Measurements from ENCODE around the gene GHRL.

Gene GHRL

GRCh38 chr3:10311710-10312109 is 19.0 kb upstream of the GHRL start:
- no peak for DNase-seq (ENCODE audit: extremely low read depth, insufficient read length)
- H3K27me3 ChIP-seq (replicated peaks; ENCODE audit: control insufficient read depth, insufficient read depth, low read length), result no peaks in the 10 kb centered on the region
- peaks cover 31% of the 10 kb centered on the region for H3K36me3 ChIP-seq (ENCODE audit: control insufficient read depth, insufficient read depth, low read length)
- no peak for TF ChIP-seq CTCF (IDR thresholded peaks at IDR 0.05; ENCODE audit: insufficient read depth, low read length, poor library complexity, severe bottlenecking)
- no peak overlapping the region for H3K4me3 ChIP-seq (replicated peaks; ENCODE audit: low read depth, low read length)

DNA sequence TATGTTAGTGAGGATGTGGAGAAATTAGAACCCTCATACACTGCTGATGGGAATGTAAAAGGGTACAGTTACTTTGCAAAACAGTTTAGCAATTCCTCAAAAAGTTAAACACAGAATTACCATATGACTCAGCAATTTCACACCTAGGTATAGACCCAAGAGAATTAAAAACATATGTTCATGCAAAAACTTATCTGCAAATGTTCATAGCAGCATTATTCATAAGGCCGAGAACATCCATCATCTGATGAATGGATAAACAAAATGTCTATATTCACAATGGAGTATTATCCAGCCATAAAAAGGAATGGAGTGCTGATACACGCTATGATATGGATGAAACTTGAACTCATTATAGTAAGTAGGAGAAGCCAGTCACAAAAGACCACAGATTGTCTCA is 17.8 kb upstream of the GHRL start:
- DNase-seq (ENCODE audit: extremely low read depth, insufficient read length), result no peak
- H3K36me3 ChIP-seq (ENCODE audit: control insufficient read depth, insufficient read depth, low read length), result peaks cover 29% of the 10 kb centered on the region
- TF ChIP-seq CTCF (IDR thresholded peaks at IDR 0.05; ENCODE audit: insufficient read depth, low read length, poor library complexity, severe bottlenecking), result no peak

DNA sequence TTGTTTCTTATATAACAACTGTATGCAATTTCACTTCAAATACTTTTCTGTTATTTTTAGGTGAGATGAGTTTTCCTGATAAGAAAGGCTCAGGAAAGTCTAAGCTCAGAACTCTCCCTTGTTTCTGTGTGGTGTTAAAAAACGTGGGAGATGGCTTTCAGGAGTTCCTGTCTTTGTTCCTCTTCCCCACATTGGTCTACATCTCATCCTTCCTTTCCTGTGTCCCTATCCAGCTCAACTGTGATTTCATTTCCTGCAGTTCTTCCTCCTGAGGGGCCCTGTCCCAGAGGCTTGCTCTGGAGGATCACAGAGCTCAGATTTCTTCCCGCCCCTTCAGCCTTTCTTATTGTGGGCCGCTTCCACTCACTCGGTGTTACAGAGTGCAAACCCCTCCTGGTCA is 17.0 kb upstream of the GHRL start:
- H3K27me3 ChIP-seq (replicated peaks; ENCODE audit: control insufficient read depth, insufficient read depth, low read length), result no peaks in the 10 kb centered on the region
- H3K36me3 ChIP-seq (ENCODE audit: control insufficient read depth, insufficient read depth, low read length), result peaks cover 29% of the 10 kb centered on the region
- H3K4me3 ChIP-seq (replicated peaks; ENCODE audit: low read depth, low read length), result no peak overlapping the region
- DNase-seq (ENCODE audit: extremely low read depth, insufficient read length), result no peak
- no peak for TF ChIP-seq CTCF (IDR thresholded peaks at IDR 0.05; ENCODE audit: insufficient read depth, low read length, poor library complexity, severe bottlenecking)

More for the DNA sequence above, 17.8 kb upstream of the GHRL start:
- Histone ChIP-seq H3K4me3 (replicated peaks; ENCODE audit: low read depth, low read length) (no peak overlapping the region), H3K27me3 (replicated peaks; ENCODE audit: control insufficient read depth, insufficient read depth, low read length) (no peaks in the 10 kb centered on the region)

GRCh38 chr3:10308678-10309077 is 15.9 kb upstream of the GHRL start:
- TF ChIP-seq CTCF (IDR thresholded peaks at IDR 0.05; ENCODE audit: insufficient read depth, low read length, poor library complexity, severe bottlenecking), result no peak
- H3K36me3 ChIP-seq (ENCODE audit: control insufficient read depth, insufficient read depth, low read length), result peaks cover 39% of the 10 kb centered on the region
- H3K27me3 ChIP-seq (replicated peaks; ENCODE audit: control insufficient read depth, insufficient read depth, low read length), result no peaks in the 10 kb centered on the region
- no peak overlapping the region for H3K4me3 ChIP-seq (replicated peaks; ENCODE audit: low read depth, low read length)
- DNase-seq (ENCODE audit: extremely low read depth, insufficient read length), result no peak

- no peak for DNase-seq (ENCODE audit: extremely low read depth, insufficient read length)
- H3K36me3 ChIP-seq (ENCODE audit: control insufficient read depth, insufficient read depth, low read length), result peaks cover 36% of the 10 kb centered on the region
- no peak for TF ChIP-seq CTCF (IDR thresholded peaks at IDR 0.05; ENCODE audit: insufficient read depth, low read length, poor library complexity, severe bottlenecking)
These were observed 13.4 kb upstream of the GHRL start for GRCh38 chr3:10306156-10306555.

GRCh38 chr3:10305331-10305902 is 12.7 kb upstream of the GHRL start:
- DNase-seq (ENCODE audit: extremely low read depth, insufficient read length), result no peak
- Histone ChIP-seq H3K36me3 (ENCODE audit: control insufficient read depth, insufficient read depth, low read length) (peaks cover 42% of the 10 kb centered on the region), H3K27me3 (replicated peaks; ENCODE audit: control insufficient read depth, insufficient read depth, low read length) (no peaks in the 10 kb centered on the region), H3K4me3 (replicated peaks; ENCODE audit: low read depth, low read length) (no peak overlapping the region)
- no peak for TF ChIP-seq CTCF (IDR thresholded peaks at IDR 0.05; ENCODE audit: insufficient read depth, low read length, poor library complexity, severe bottlenecking)

More at GRCh38 chr3:10306156-10306555, 13.4 kb upstream of the GHRL start:
- Histone ChIP-seq H3K4me3 (replicated peaks; ENCODE audit: low read depth, low read length) (no peak overlapping the region), H3K27me3 (replicated peaks; ENCODE audit: control insufficient read depth, insufficient read depth, low read length) (no peaks in the 10 kb centered on the region)

All from GM06990 (cell line).